ENCODE results near the gene DLGAP1. TPM values are rescaled to one million over a fixed set of nuclear protein-coding genes. Genes with fewer than 3 reads are reported as not detected.

DLGAP1 gene
- total and polyA plus RNA-seq, 10 of the 15 experiments (the other 5 are each of a cell fraction or from before 2014, with no cell fraction given), result 0.23 to 27.6 (median 1.9) TPM

DNA sequence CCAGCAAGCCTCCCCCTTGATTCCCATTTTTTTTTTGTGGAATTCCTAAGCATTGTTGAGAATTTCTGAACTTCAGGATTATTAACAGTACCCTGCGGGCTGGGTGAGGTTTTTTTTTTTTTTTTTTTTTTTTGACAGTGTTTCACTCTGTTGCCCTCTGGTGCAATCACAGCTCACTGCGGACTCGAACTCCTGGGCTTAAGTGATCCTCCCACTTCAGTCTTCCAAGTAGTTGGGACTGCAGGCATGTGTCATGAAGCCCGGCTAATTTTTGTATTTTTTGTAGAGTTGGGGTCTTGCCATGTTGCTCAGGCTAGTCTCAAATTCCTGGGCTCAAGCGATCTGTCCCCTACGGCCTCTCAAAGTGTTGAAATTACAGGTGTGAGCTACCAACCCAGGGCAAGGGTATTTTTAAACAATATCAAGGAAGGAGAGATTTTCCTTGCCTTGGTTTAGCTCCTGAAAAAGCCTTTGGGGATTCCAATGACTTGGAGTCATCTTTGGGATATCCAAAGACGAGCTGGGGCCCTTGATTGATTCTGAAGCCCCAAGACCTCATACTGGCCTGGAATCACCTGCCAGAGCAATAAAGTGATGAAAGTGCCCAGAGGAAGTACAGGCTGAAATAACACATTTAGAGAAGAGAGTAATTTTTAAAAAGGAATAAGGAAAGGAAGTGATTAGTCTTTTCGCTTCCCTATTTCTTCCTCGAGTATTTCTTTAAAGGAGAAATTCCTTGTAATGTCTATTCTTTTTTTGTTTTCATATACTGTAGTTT, 764.9 kb downstream of the DLGAP1 start (continued):
- TF ChIP-seq, protein P1, sequence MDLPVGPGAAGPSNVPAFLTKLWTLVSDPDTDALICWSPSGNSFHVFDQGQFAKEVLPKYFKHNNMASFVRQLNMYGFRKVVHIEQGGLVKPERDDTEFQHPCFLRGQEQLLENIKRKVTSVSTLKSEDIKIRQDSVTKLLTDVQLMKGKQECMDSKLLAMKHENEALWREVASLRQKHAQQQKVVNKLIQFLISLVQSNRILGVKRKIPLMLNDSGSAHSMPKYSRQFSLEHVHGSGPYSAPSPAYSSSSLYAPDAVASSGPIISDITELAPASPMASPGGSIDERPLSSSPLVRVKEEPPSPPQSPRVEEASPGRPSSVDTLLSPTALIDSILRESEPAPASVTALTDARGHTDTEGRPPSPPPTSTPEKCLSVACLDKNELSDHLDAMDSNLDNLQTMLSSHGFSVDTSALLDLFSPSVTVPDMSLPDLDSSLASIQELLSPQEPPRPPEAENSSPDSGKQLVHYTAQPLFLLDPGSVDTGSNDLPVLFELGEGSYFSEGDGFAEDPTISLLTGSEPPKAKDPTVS (IDR thresholded peaks at IDR 0.05; ENCODE audit: low read depth, low read length), result no peak
- TF ChIP-seq CBX5 (IDR thresholded peaks at IDR 0.05; ENCODE audit: low read depth), result no peak

DNA sequence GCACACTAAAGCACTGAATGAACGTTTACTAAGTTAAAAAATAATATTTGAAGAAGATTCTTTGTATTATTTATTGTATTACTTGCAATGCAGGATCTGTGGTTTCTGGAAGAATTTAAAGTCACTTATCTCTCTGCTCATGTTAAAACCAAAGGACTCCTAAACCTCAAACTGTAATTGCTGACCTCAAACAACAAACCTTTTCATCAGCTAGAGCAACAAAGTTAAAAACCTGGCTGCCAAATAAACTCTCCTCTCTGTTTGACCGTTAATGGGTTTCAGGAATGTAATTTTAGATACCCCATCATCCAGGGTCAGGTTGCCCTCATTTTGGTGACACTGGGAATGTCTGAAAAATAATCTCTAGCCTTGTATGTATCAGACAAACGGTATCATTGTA, 766.0 kb downstream of the DLGAP1 start:
- H3K36me3 ChIP-seq (ENCODE audit: control insufficient read depth in 2 of 2, insufficient read depth in 2 of 2, low read length in 1 of 2), result no peaks in the 10 kb centered on the region
- DNase-seq (ENCODE audit: low read depth, low spot score), result no peak
- no peak overlapping the region for H3K4me3 ChIP-seq
- H3K4me1 ChIP-seq (ENCODE audit: control insufficient read depth, insufficient read depth, low read length), result no peaks in the 10 kb centered on the region
- intact Hi-C loops (cut with micrococcal nuclease; ENCODE audit: unreplicated experiment), result no loop called here
- ChIA-PET POLR2A (no interaction called here), CTCF (no interaction called here), SMC1A (ENCODE audit: uncharacterized antibody, unreplicated experiment) (interaction anchor here (1.1 kb wide), 1 partner anchor 24 kb away, joined by 3 read pairs; no protein-coding TSS in a partner anchor), RAD21 (ENCODE audit: unreplicated experiment) (interaction anchor here (0.8 kb wide), 1 partner anchor 243 kb away, joined by 3 read pairs; no protein-coding TSS in a partner anchor)
- H3K9ac ChIP-seq (ENCODE audit: control insufficient read depth, insufficient read depth, low read length), result no peak overlapping the region
- H3K27ac ChIP-seq (ENCODE audit: control insufficient read depth, insufficient read depth), result no peak overlapping the region
- H3K27me3 ChIP-seq (replicated peaks in 1 of 2; ENCODE audit: control insufficient read depth in 2 of 2, insufficient read depth in 2 of 2, low read length in 1 of 2), result no peaks in the 10 kb centered on the region
- no peak overlapping the region for H3K4me2 ChIP-seq (ENCODE audit: control insufficient read depth, insufficient read depth)
- no peak for ATAC-seq
- no TSS peak for BruUV-seq (replicated peaks)
- in situ Hi-C loops (cut with MboI), result no loop called here
- H2AFZ ChIP-seq (ENCODE audit: control insufficient read depth, low read depth, low read length), result no peak overlapping the region
- FAIRE-seq, result no peak
- no peaks in the 10 kb centered on the region for H4K20me1 ChIP-seq (ENCODE audit: control insufficient read depth, insufficient read depth)
- H3K9me3 ChIP-seq (replicated peaks; ENCODE audit: control insufficient read depth, insufficient read depth, low read length), result no peaks in the 10 kb centered on the region
- WGBS (ENCODE audit: insufficient coverage, insufficient replicate concordance, low lambda C conversion rate, missing lambda C conversion rate), result 2% methylated on average over 3 of the region's 3 CpGs
- no peaks in the 10 kb centered on the region for H3K79me2 ChIP-seq (ENCODE audit: control insufficient read depth, insufficient read depth, low read length)
- TF ChIP-seq GATAD2B (conservative IDR thresholded peaks at IDR 0.05; ENCODE audit: low read depth), result no peak
- TF ChIP-seq ZNF207 (IDR thresholded peaks at IDR 0.05; ENCODE audit: borderline replicate concordance), result no peak
- TF ChIP-seq, protein P2, sequence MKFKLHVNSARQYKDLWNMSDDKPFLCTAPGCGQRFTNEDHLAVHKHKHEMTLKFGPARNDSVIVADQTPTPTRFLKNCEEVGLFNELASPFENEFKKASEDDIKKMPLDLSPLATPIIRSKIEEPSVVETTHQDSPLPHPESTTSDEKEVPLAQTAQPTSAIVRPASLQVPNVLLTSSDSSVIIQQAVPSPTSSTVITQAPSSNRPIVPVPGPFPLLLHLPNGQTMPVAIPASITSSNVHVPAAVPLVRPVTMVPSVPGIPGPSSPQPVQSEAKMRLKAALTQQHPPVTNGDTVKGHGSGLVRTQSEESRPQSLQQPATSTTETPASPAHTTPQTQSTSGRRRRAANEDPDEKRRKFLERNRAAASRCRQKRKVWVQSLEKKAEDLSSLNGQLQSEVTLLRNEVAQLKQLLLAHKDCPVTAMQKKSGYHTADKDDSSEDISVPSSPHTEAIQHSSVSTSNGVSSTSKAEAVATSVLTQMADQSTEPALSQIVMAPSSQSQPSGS (IDR thresholded peaks at IDR 0.05; ENCODE audit: low read length), result no peak
- TF ChIP-seq, protein P1 (IDR thresholded peaks at IDR 0.05; ENCODE audit: low read depth, low read length), result no peak
- no peak for TF ChIP-seq BMI1 (IDR thresholded peaks at IDR 0.05; ENCODE audit: borderline replicate concordance)
- no peak for TF ChIP-seq KLF5 (IDR thresholded peaks at IDR 0.05; ENCODE audit: partially characterized antibody)
- no peak for TF ChIP-seq NR2C1 (IDR thresholded peaks at IDR 0.05)
- TF ChIP-seq NKRF (conservative IDR thresholded peaks at IDR 0.05), result no peak
- no peak for TF ChIP-seq ASH2L (IDR thresholded peaks at IDR 0.05; ENCODE audit: borderline replicate concordance, low read depth)
- no peak for TF ChIP-seq ZSCAN29 (IDR thresholded peaks at IDR 0.05)
- no peak for TF ChIP-seq BCL11A (IDR thresholded peaks at IDR 0.05; ENCODE audit: low read depth, low read length)
- TF ChIP-seq SMC3 (IDR thresholded peaks at IDR 0.05; ENCODE audit: borderline replicate concordance, low read length), result no peak
- TF ChIP-seq PAX5 (IDR thresholded peaks at IDR 0.05; ENCODE audit: borderline replicate concordance, low read depth, low read length), result no peak
- TF ChIP-seq PKNOX1 (IDR thresholded peaks at IDR 0.05), result no peak
